ENCODE results near the gene TSC2.

Gene TSC2

GRCh38 chr16:2047330-2048115 lies at the start of gene TSC2, which contains the start of gene NTHL1:
Gene TSC2 (plus strand): TSS chr16:2047985. CDS start chr16:2048616, 631 bp downstream.
Gene NTHL1 (minus strand): TSS chr16:2047834. CDS start chr16:2047823, 11 bp downstream.
- H3K4me2 ChIP-seq (ENCODE audit: low read length): peak within 1 kb of the TSS; percentile 98
- no peak within 1 kb of the TSS for H2AFZ ChIP-seq (ENCODE audit: low read length)
- peaks cover 22% of the 10 kb centered on the region; the same call in 1 of the 2 replicates for H3K36me3 ChIP-seq (ENCODE audit: insufficient read depth, low read length)
- TF ChIP-seq, protein P1, sequence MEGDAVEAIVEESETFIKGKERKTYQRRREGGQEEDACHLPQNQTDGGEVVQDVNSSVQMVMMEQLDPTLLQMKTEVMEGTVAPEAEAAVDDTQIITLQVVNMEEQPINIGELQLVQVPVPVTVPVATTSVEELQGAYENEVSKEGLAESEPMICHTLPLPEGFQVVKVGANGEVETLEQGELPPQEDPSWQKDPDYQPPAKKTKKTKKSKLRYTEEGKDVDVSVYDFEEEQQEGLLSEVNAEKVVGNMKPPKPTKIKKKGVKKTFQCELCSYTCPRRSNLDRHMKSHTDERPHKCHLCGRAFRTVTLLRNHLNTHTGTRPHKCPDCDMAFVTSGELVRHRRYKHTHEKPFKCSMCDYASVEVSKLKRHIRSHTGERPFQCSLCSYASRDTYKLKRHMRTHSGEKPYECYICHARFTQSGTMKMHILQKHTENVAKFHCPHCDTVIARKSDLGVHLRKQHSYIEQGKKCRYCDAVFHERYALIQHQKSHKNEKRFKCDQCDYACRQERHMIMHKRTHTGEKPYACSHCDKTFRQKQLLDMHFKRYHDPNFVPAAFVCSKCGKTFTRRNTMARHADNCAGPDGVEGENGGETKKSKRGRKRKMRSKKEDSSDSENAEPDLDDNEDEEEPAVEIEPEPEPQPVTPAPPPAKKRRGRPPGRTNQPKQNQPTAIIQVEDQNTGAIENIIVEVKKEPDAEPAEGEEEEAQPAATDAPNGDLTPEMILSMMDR (IDR thresholded peaks at IDR 0.05; ENCODE audit: low read length): no peak
- no peaks in the 10 kb centered on the region for H3F3A ChIP-seq (ENCODE audit: insufficient read depth, low read length)
- H3K9me2 ChIP-seq (ENCODE audit: low read depth, low read length): no peaks in the 10 kb centered on the region
- no peaks in the 10 kb centered on the region for H3K27me3 ChIP-seq (ENCODE audit: insufficient read depth, low read length)
- H3K4me1 ChIP-seq (ENCODE audit: insufficient read depth, low read length, severe bottlenecking): peaks cover 24% of the 10 kb centered on the region
- no peak within 1 kb of the TSS for H3K27ac ChIP-seq (ENCODE audit: low read depth, low read length, poor library complexity, severe bottlenecking)
- H4K20me1 ChIP-seq (ENCODE audit: insufficient read depth, low read length): no peaks in the 10 kb centered on the region
- H3K9ac ChIP-seq (ENCODE audit: low read length): peak within 1 kb of the TSS; percentile 79
- H3K4me3 ChIP-seq (ENCODE audit: low read depth, low read length, poor library complexity, severe bottlenecking): peak within 1 kb of the TSS; percentile 89
- H3K9me3 ChIP-seq (ENCODE audit: low read length): no peaks in the 10 kb centered on the region
- H3K79me2 ChIP-seq (ENCODE audit: insufficient read depth, low read length): no peaks in the 10 kb centered on the region

DNA sequence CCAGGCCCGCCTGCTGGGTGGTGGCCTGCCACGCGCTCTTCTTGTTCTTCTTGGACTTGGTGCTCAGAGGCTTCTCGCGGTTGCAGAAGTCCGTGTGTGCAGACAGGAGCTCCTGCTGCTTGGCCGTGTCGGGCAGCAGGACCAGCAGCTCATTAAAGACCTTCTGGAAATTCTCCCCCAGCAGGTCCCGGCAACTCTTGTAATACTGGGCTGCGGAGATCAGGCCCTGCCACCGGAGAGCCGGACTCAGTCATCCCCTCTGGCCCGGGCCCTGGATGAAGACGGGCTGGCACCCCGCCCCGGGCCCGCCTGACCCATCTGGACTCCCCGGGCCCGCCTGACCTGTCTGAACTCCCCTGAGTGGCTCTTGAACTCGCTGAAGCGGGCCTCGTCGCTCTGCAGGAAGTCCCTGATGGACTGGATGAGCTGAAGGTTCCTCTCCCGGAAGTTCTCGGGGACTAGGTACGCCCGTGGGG lies 49.4 kb upstream of the TSC2 start:
- TF ChIP-seq, protein P1 (IDR thresholded peaks at IDR 0.05; ENCODE audit: low read length): no peak
- no peak for TF ChIP-seq EZH2 (IDR thresholded peaks at IDR 0.05; ENCODE audit: borderline replicate concordance, low read length)
- peaks cover 8% of the 10 kb centered on the region for H3K4me1 ChIP-seq (ENCODE audit: insufficient read depth, low read length, severe bottlenecking)
- H4K20me1 ChIP-seq (ENCODE audit: insufficient read depth, low read length): no peaks in the 10 kb centered on the region
- no peaks in the 10 kb centered on the region for H3K79me2 ChIP-seq (ENCODE audit: insufficient read depth, low read length)
- no peaks in the 10 kb centered on the region for H3F3A ChIP-seq (ENCODE audit: insufficient read depth, low read length)
- no peak overlapping the region for H3K27ac ChIP-seq (ENCODE audit: low read depth, low read length, poor library complexity, severe bottlenecking)
- no peaks in the 10 kb centered on the region for H3K9me3 ChIP-seq (ENCODE audit: low read length)
- no peak overlapping the region for H3K4me2 ChIP-seq (ENCODE audit: low read length)
- H3K9ac ChIP-seq (ENCODE audit: low read length): no peak overlapping the region
- H2AFZ ChIP-seq (ENCODE audit: low read length): no peak overlapping the region
- peaks cover 72% of the 10 kb centered on the region for H3K36me3 ChIP-seq (ENCODE audit: insufficient read depth, low read length)
- H3K4me3 ChIP-seq (ENCODE audit: low read depth, low read length, poor library complexity, severe bottlenecking): no peak overlapping the region
- no peaks in the 10 kb centered on the region for H3K27me3 ChIP-seq (ENCODE audit: insufficient read depth, low read length)
- H3K9me2 ChIP-seq (ENCODE audit: low read depth, low read length): no peaks in the 10 kb centered on the region

- no peaks in the 10 kb centered on the region for H3K9me3 ChIP-seq (ENCODE audit: low read length)
- no peaks in the 10 kb centered on the region for H4K20me1 ChIP-seq (ENCODE audit: insufficient read depth, low read length)
- no peaks in the 10 kb centered on the region for H3K79me2 ChIP-seq (ENCODE audit: insufficient read depth, low read length)
- no peak overlapping the region for H3K9ac ChIP-seq (ENCODE audit: low read length)
- no peak overlapping the region for H3K4me3 ChIP-seq (ENCODE audit: low read depth, low read length, poor library complexity, severe bottlenecking)
- no peak overlapping the region for H3K27ac ChIP-seq (ENCODE audit: low read depth, low read length, poor library complexity, severe bottlenecking)
- no peak for TF ChIP-seq EZH2 (IDR thresholded peaks at IDR 0.05; ENCODE audit: borderline replicate concordance, low read length)
- TF ChIP-seq, protein P1 (IDR thresholded peaks at IDR 0.05; ENCODE audit: low read length): no peak
- H3K36me3 ChIP-seq (ENCODE audit: insufficient read depth, low read length): peaks cover 75% of the 10 kb centered on the region
- H2AFZ ChIP-seq (ENCODE audit: low read length): no peak overlapping the region
- no peaks in the 10 kb centered on the region for H3K9me2 ChIP-seq (ENCODE audit: low read depth, low read length)
- H3K4me1 ChIP-seq (ENCODE audit: insufficient read depth, low read length, severe bottlenecking): peaks cover 3% of the 10 kb centered on the region
- no peak overlapping the region for H3K4me2 ChIP-seq (ENCODE audit: low read length)
- no peaks in the 10 kb centered on the region for H3K27me3 ChIP-seq (ENCODE audit: insufficient read depth, low read length)
- no peaks in the 10 kb centered on the region for H3F3A ChIP-seq (ENCODE audit: insufficient read depth, low read length)
Measured at GRCh38 chr16:1998852-1999801, 48.7 kb upstream of the TSC2 start.
